H1 (cell line): ENCODE results near the gene HARS2.

ENCODE experiments used
- CBX8 ChIP-seq: fragments of 300-800, 300-1000 bp; sonication (generic); IDR thresholded peaks from 2 replicates; pipeline ENCODE4 v1.7.1; 2016; ENCODE audit warnings: low read depth, low read length, borderline replicate concordance
- CREB1 ChIP-seq: IDR thresholded peaks from 2 replicates; pipeline ENCODE4 v1.6.1; 2012; ENCODE audit warnings: inconsistent platforms
- EP300 ChIP-seq, 2 experiments: IDR thresholded peaks; 1 replicate in 1 of 2; 2 replicates in 1 of 2; pipeline ENCODE4 v1.6.1; 2011 to 2012; ENCODE audit warnings: low read depth in 2 of 2, low read length in 2 of 2, mild to moderate bottlenecking in 2 of 2, borderline replicate concordance in 1 of 2, inconsistent platforms in 1 of 2, moderate library complexity in 1 of 2
- KDM1A ChIP-seq: fragments of 200-600, 300-600 bp; sonication (generic); IDR thresholded peaks from 2 replicates; pipeline ENCODE4 v1.7.1; 2016; ENCODE audit warnings: mild to moderate bottlenecking, low read length, borderline replicate concordance
- POLR2A ChIP-seq, 2 experiments: IDR thresholded peaks; 1 replicate in 1 of 2; 2 replicates in 1 of 2; pipeline ENCODE4 v1.6.1; 2011; ENCODE audit warnings: low read depth in 2 of 2, low read length in 2 of 2, mild to moderate bottlenecking in 2 of 2; ENCODE audit errors: control extremely low read depth in 1 of 2
- RXRA ChIP-seq: IDR thresholded peaks from 2 replicates; pipeline ENCODE4 v1.6.1; 2011; ENCODE audit warnings: low read depth, mild to moderate bottlenecking, low read length, moderate library complexity; ENCODE audit not compliant: insufficient read depth
- SIN3A ChIP-seq, 2 experiments: IDR thresholded peaks in 1 of 2; conservative IDR thresholded peaks in 1 of 2; 2 replicates each; pipeline ENCODE4 v1.6.1; 2011 to 2012; ENCODE audit warnings: low read length in 2 of 2, improper control_type of control experiment in 1 of 2, low read depth in 1 of 2, mild to moderate bottlenecking in 1 of 2
- SP4 ChIP-seq: IDR thresholded peaks from 2 replicates; pipeline ENCODE4 v1.6.1; 2012; ENCODE audit warnings: low read length, inconsistent platforms
- TCF12 ChIP-seq: IDR thresholded peaks from 2 replicates; pipeline ENCODE4 v1.6.1; 2011; ENCODE audit warnings: low read depth, mild to moderate bottlenecking, low read length
- TF ChIP-seq, protein P1 (sequence below), 3 experiments: IDR thresholded peaks; 1 replicate in 2 of 3; 2 replicates in 1 of 3; pipeline versions ENCODE4 v1.5.1 to v1.6.1; 2011; ENCODE audit warnings: low read length in 3 of 3, mild to moderate bottlenecking in 3 of 3, inconsistent platforms in 2 of 3, low read depth in 1 of 3, moderate library complexity in 1 of 3; ENCODE audit not compliant: insufficient read depth in 1 of 3; ENCODE audit errors: control extremely low read depth in 1 of 3

GRCh38 chr5:140664030-140664358 lies 27.3 kb upstream of the HARS2 start:
- TF ChIP-seq, protein P1, sequence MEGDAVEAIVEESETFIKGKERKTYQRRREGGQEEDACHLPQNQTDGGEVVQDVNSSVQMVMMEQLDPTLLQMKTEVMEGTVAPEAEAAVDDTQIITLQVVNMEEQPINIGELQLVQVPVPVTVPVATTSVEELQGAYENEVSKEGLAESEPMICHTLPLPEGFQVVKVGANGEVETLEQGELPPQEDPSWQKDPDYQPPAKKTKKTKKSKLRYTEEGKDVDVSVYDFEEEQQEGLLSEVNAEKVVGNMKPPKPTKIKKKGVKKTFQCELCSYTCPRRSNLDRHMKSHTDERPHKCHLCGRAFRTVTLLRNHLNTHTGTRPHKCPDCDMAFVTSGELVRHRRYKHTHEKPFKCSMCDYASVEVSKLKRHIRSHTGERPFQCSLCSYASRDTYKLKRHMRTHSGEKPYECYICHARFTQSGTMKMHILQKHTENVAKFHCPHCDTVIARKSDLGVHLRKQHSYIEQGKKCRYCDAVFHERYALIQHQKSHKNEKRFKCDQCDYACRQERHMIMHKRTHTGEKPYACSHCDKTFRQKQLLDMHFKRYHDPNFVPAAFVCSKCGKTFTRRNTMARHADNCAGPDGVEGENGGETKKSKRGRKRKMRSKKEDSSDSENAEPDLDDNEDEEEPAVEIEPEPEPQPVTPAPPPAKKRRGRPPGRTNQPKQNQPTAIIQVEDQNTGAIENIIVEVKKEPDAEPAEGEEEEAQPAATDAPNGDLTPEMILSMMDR (IDR thresholded peaks at IDR 0.05; ENCODE audit: control extremely low read depth in 1 of 3, insufficient read depth in 1 of 3, low read depth in 1 of 3, low read length in 3 of 3): no peak
- TF ChIP-seq EP300 (IDR thresholded peaks at IDR 0.05; ENCODE audit: borderline replicate concordance in 1 of 2, low read depth in 2 of 2, low read length in 2 of 2) (no peak), CREB1 (no peak), RXRA (no peak), SP4 (no peak), SIN3A (conservative IDR thresholded peaks at IDR 0.05 in 1 of 2, IDR thresholded peaks at IDR 0.05 in 1 of 2; ENCODE audit: low read depth in 1 of 2, low read length in 2 of 2) (no peak), CBX8 (no peak), TCF12 (no peak), POLR2A (IDR thresholded peaks at IDR 0.05; ENCODE audit: control extremely low read depth in 1 of 2, low read depth in 2 of 2, low read length in 2 of 2) (no peak), KDM1A (no peak)
